ENCODE measurements around the gene DHX16. TPM values are rescaled to one million over a fixed set of nuclear protein-coding genes. Genes with fewer than 3 reads are reported as not detected.

The DHX16 gene
- polyA plus RNA-seq, 3 donors = 43.5 to 46.2 (median 45.6) TPM

GRCh38 chr6:30611856-30612194, 61.0 kb downstream of the DHX16 start:
- DNase-seq (ENCODE audit: low read depth in 3 of 3, low spot score in 2 of 3) = no peak

- DNase-seq (ENCODE audit: low read depth in 3 of 3, low spot score in 2 of 3) = no peak
Observed at GRCh38 chr6:30611150-30611855, 61.5 kb downstream of the DHX16 start.

GRCh38 chr6:30610065-30610464, 62.7 kb downstream of the DHX16 start:
- no peak for DNase-seq (ENCODE audit: low read depth in 3 of 3, low spot score in 2 of 3)

GRCh38 chr6:30603961-30604360, 68.8 kb downstream of the DHX16 start:
- DNase-seq (ENCODE audit: low read depth in 3 of 3, low spot score in 2 of 3) = no peak

Other genes with a start within 250 kb of the DHX16 start
- 100 to 1,000 TPM; 114 to 118 (median 114) TPM for gene HLA-E, start 183.5 kb downstream of the DHX16 start, polyA plus RNA-seq (ENCODE audit: insufficient read length in 3 of 3)
- 10 to 100 TPM; 75.7 to 89.8 (median 80.4) TPM for gene GNL1, start 116.5 kb downstream of the DHX16 start, polyA plus RNA-seq (ENCODE audit: insufficient read length in 3 of 3)
- gene PRR3, start 115.7 kb downstream of the DHX16 start, polyA plus RNA-seq (ENCODE audit: insufficient read length in 3 of 3) = 10 to 100 TPM; 29.5 to 31.5 (median 30.2) TPM
- gene ABCF1, start 101.6 kb downstream of the DHX16 start, polyA plus RNA-seq (ENCODE audit: insufficient read length in 3 of 3) = 10 to 100 TPM; 71.2 to 76.2 (median 73.3) TPM
- gene PPP1R10, start 55.8 kb downstream of the DHX16 start, polyA plus RNA-seq (ENCODE audit: insufficient read length in 3 of 3) = 10 to 100 TPM; 48.0 to 51.6 (median 48.1) TPM
- gene MRPS18B, start 55.2 kb downstream of the DHX16 start, polyA plus RNA-seq (ENCODE audit: insufficient read length in 3 of 3) = 10 to 100 TPM; 63.7 to 66.9 (median 65.8) TPM
- 10 to 100 TPM; 26.7 to 31.8 (median 29.2) TPM for gene ATAT1, start 46.1 kb downstream of the DHX16 start, polyA plus RNA-seq (ENCODE audit: insufficient read length in 3 of 3)
- gene C6orf136, start 25.9 kb downstream of the DHX16 start, polyA plus RNA-seq (ENCODE audit: insufficient read length in 3 of 3) = 10 to 100 TPM; 17.3 to 19.6 (median 17.5) TPM
- gene PPP1R18, start 13.6 kb upstream of the DHX16 start, polyA plus RNA-seq (ENCODE audit: insufficient read length in 3 of 3) = 10 to 100 TPM; 34.4 to 38.4 (median 34.4) TPM
- 10 to 100 TPM; 32.5 to 33.4 (median 33.0) TPM for gene NRM, start 18.0 kb upstream of the DHX16 start, polyA plus RNA-seq (ENCODE audit: insufficient read length in 3 of 3)
- 10 to 100 TPM; 33.5 to 43.4 (median 35.6) TPM for gene MDC1, start 44.3 kb upstream of the DHX16 start, polyA plus RNA-seq (ENCODE audit: insufficient read length in 3 of 3)
- 1,000 to 10,000 TPM; 1,231 to 1,298 (median 1,262) TPM for gene TUBB, start 47.3 kb upstream of the DHX16 start, polyA plus RNA-seq (ENCODE audit: insufficient read length in 3 of 3)
- gene FLOT1, start 69.7 kb upstream of the DHX16 start, polyA plus RNA-seq (ENCODE audit: insufficient read length in 3 of 3) = 100 to 1,000 TPM; 134 to 154 (median 141) TPM
- 10 to 100 TPM; 17.9 to 24.5 (median 23.3) TPM for gene IER3, start 71.5 kb upstream of the DHX16 start, polyA plus RNA-seq (ENCODE audit: insufficient read length in 3 of 3)
- 100 to 1,000 TPM; 139 to 163 (median 149) TPM for gene DDR1, start 211.5 kb upstream of the DHX16 start, polyA plus RNA-seq (ENCODE audit: insufficient read length in 3 of 3)
- 10 to 100 TPM; 36.1 to 44.6 (median 37.2) TPM for gene GTF2H4, start 235.2 kb upstream of the DHX16 start, polyA plus RNA-seq (ENCODE audit: insufficient read length in 3 of 3)
- 10 to 100 TPM; 25.6 to 35.0 (median 30.1) TPM for gene VARS2, start 241.2 kb upstream of the DHX16 start, polyA plus RNA-seq (ENCODE audit: insufficient read length in 3 of 3)

All from right renal cortex interstitium (tissue), 3 donors.